Measurements from ENCODE around the gene SEMA4D. TPM values are rescaled to one million over a fixed set of nuclear protein-coding genes. Genes with fewer than 3 reads are reported as not detected.

SEMA4D gene
- total RNA-seq, 1 experiment from 2014 or later: 23.3 TPM

GRCh38 chr9:89543111-89543510, 45.2 kb upstream of the SEMA4D start:
- TF ChIP-seq CTCF (IDR thresholded peaks at IDR 0.05; ENCODE audit: unreplicated experiment): no peak
- H3K27ac Mint-ChIP-seq (ENCODE audit: unreplicated experiment): no peak overlapping the region
- intact Hi-C loops (cut with micrococcal nuclease; ENCODE audit: unreplicated experiment): no loop called here
- no peaks in the 10 kb centered on the region for H3K27me3 Mint-ChIP-seq (ENCODE audit: unreplicated experiment)
- H3K36me3 Mint-ChIP-seq (ENCODE audit: insufficient read depth, unreplicated experiment): peaks cover 5% of the 10 kb centered on the region
- no TSS peak for BruUV-seq (replicated peaks)
- peaks cover 8% of the 10 kb centered on the region for H3K4me1 Mint-ChIP-seq (ENCODE audit: low read depth, unreplicated experiment)
- H3K9me3 Mint-ChIP-seq (ENCODE audit: low read depth, unreplicated experiment): peaks cover 10% of the 10 kb centered on the region
- CTCF ChIA-PET: interaction anchor here (0.7 kb wide), 1 partner anchor 11 kb away, joined by 3 read pairs; no protein-coding TSS in a partner anchor
- H3K4me3 Mint-ChIP-seq (ENCODE audit: low read depth, unreplicated experiment): no peak overlapping the region
- no peak for DNase-seq

- CTCF ChIA-PET: no interaction called here
- DNase-seq: no peak
- Mint-ChIP-seq H3K27ac (ENCODE audit: unreplicated experiment) (no peak overlapping the region), H3K27me3 (ENCODE audit: unreplicated experiment) (no peaks in the 10 kb centered on the region), H3K9me3 (ENCODE audit: low read depth, unreplicated experiment) (peaks cover 10% of the 10 kb centered on the region), H3K4me1 (ENCODE audit: low read depth, unreplicated experiment) (peaks cover 8% of the 10 kb centered on the region), H3K36me3 (ENCODE audit: insufficient read depth, unreplicated experiment) (peaks cover 5% of the 10 kb centered on the region), H3K4me3 (ENCODE audit: low read depth, unreplicated experiment) (no peak overlapping the region)
- intact Hi-C loops (cut with micrococcal nuclease; ENCODE audit: unreplicated experiment): no loop called here
- TF ChIP-seq CTCF (IDR thresholded peaks at IDR 0.05; ENCODE audit: unreplicated experiment): no peak
- BruUV-seq (replicated peaks): no TSS peak
These were observed 44.6 kb upstream of the SEMA4D start for GRCh38 chr9:89542401-89543021.

- H3K36me3 Mint-ChIP-seq (ENCODE audit: insufficient read depth, unreplicated experiment): peaks cover 5% of the 10 kb centered on the region
- CTCF ChIA-PET: no interaction called here
These were observed 43.9 kb upstream of the SEMA4D start for GRCh38 chr9:89541798-89542197.

GRCh38 chr9:89539374-89539773, 41.5 kb upstream of the SEMA4D start:
- no TSS peak for BruUV-seq (replicated peaks)
- no peaks in the 10 kb centered on the region for H3K27me3 Mint-ChIP-seq (ENCODE audit: unreplicated experiment)
- H3K4me1 Mint-ChIP-seq (ENCODE audit: low read depth, unreplicated experiment): peaks cover 13% of the 10 kb centered on the region
- CTCF ChIA-PET: no interaction called here
- TF ChIP-seq CTCF (IDR thresholded peaks at IDR 0.05; ENCODE audit: unreplicated experiment): no peak
- no peak overlapping the region for H3K27ac Mint-ChIP-seq (ENCODE audit: unreplicated experiment)
- H3K9me3 Mint-ChIP-seq (ENCODE audit: low read depth, unreplicated experiment): no peaks in the 10 kb centered on the region
- intact Hi-C loops (cut with micrococcal nuclease; ENCODE audit: unreplicated experiment): no loop called here
- DNase-seq: no peak
- H3K4me3 Mint-ChIP-seq (ENCODE audit: low read depth, unreplicated experiment): no peak overlapping the region
- no peaks in the 10 kb centered on the region for H3K36me3 Mint-ChIP-seq (ENCODE audit: insufficient read depth, unreplicated experiment)

More at GRCh38 chr9:89541798-89542197, 43.9 kb upstream of the SEMA4D start:
- Mint-ChIP-seq H3K4me3 (ENCODE audit: low read depth, unreplicated experiment) (no peak overlapping the region), H3K27ac (ENCODE audit: unreplicated experiment) (no peak overlapping the region), H3K27me3 (ENCODE audit: unreplicated experiment) (no peaks in the 10 kb centered on the region), H3K4me1 (ENCODE audit: low read depth, unreplicated experiment) (peaks cover 8% of the 10 kb centered on the region), H3K9me3 (ENCODE audit: low read depth, unreplicated experiment) (peaks cover 10% of the 10 kb centered on the region)
- no peak for TF ChIP-seq CTCF (IDR thresholded peaks at IDR 0.05; ENCODE audit: unreplicated experiment)
- intact Hi-C loops (cut with micrococcal nuclease; ENCODE audit: unreplicated experiment): no loop called here
- no peak for DNase-seq
- BruUV-seq (replicated peaks): no TSS peak

Data from Calu3 (cell line).